Rectal smooth muscle tissue (tissue), 1 donor: ENCODE data around the gene GBF1.
"Not testable (repeated sequence)": the region's sequence is repeated elsewhere in the genome, so short reads cannot be mapped to it uniquely, and the experiment has no call there.

Experiments used
- H3K27ac ChIP-seq: one replicate; pipeline ENCODE4 v1.7.0; 2013; ENCODE audit warnings: low read depth, low read length, inconsistent platforms
- H3K27me3 ChIP-seq: one replicate; pipeline ENCODE4 v1.7.0; 2013; ENCODE audit warnings: low read length; ENCODE audit not compliant: control insufficient read depth, insufficient read depth
- H3K36me3 ChIP-seq: one replicate; pipeline ENCODE4 v1.7.0; 2013; ENCODE audit warnings: low read length; ENCODE audit not compliant: control insufficient read depth, insufficient read depth
- H3K4me1 ChIP-seq: one replicate; pipeline ENCODE4 v1.7.0; 2013; ENCODE audit warnings: low read length; ENCODE audit not compliant: control insufficient read depth, insufficient read depth
- H3K4me3 ChIP-seq: one replicate; pipeline ENCODE4 v1.7.0; 2013; ENCODE audit warnings: low read length
- H3K9ac ChIP-seq: one replicate; pipeline ENCODE4 v1.7.0; 2013; ENCODE audit warnings: low read length

The GBF1 gene

GRCh38 chr10:102236006-102236405 lies 9.3 kb upstream of the GBF1 start:
- no peaks in the 10 kb centered on the region for H3K36me3 ChIP-seq
- peaks cover 27% of the 10 kb centered on the region for H3K27me3 ChIP-seq
- no peak overlapping the region for H3K9ac ChIP-seq
- no peak overlapping the region for H3K27ac ChIP-seq
- no peak overlapping the region for H3K4me3 ChIP-seq
- H3K4me1 ChIP-seq, result no peaks in the 10 kb centered on the region

GRCh38 chr10:102237711-102238252 lies 7.5 kb upstream of the GBF1 start:
- peaks cover 17% of the 10 kb centered on the region for H3K27me3 ChIP-seq
- no peak overlapping the region for H3K4me3 ChIP-seq
- no peak overlapping the region for H3K27ac ChIP-seq
- H3K4me1 ChIP-seq, result peaks cover 7% of the 10 kb centered on the region
- no peak overlapping the region for H3K9ac ChIP-seq
- no peaks in the 10 kb centered on the region for H3K36me3 ChIP-seq

GRCh38 chr10:102240467-102241031 lies 4.8 kb upstream of the GBF1 start:
- Histone ChIP-seq H3K4me3 (peak overlapping the region; percentile 78), H3K9ac (no peak overlapping the region), H3K36me3 (no peaks in the 10 kb centered on the region), H3K27me3 (peaks cover 5% of the 10 kb centered on the region), H3K4me1 (peaks cover 10% of the 10 kb centered on the region), H3K27ac (no peak overlapping the region)

- Histone ChIP-seq H3K9ac (no peak overlapping the region), H3K4me3 (peak overlapping the region; percentile 78), H3K4me1 (peaks cover 11% of the 10 kb centered on the region), H3K36me3 (no peaks in the 10 kb centered on the region), H3K27me3 (peaks cover 2% of the 10 kb centered on the region), H3K27ac (no peak overlapping the region)
Measured at GRCh38 chr10:102241032-102241443, 4.3 kb upstream of the GBF1 start.

GRCh38 chr10:102241444-102242117 lies 3.8 kb upstream of the GBF1 start, which contains the start of gene PITX3:
TSS of gene PITX3 (minus strand) at chr10:102241512. CDS start at chr10:102232080, 9,432 bp downstream.
- Histone ChIP-seq H3K4me3 (peak within 1 kb of the TSS; percentile 78), H3K27me3 (peaks cover 2% of the 10 kb centered on the region), H3K9ac (no peak within 1 kb of the TSS), H3K27ac (no peak within 1 kb of the TSS), H3K4me1 (peaks cover 17% of the 10 kb centered on the region), H3K36me3 (no peaks in the 10 kb centered on the region)

GRCh38 chr10:102242118-102242485 lies 3.2 kb upstream of the GBF1 start:
- no peak overlapping the region for H3K9ac ChIP-seq
- peak overlapping the region; percentile 78 for H3K4me3 ChIP-seq
- peaks cover 2% of the 10 kb centered on the region for H3K27me3 ChIP-seq
- peaks cover 22% of the 10 kb centered on the region for H3K4me1 ChIP-seq
- no peak overlapping the region for H3K27ac ChIP-seq
- H3K36me3 ChIP-seq, result no peaks in the 10 kb centered on the region

- H3K27me3 ChIP-seq, result peaks cover 2% of the 10 kb centered on the region
- H3K4me1 ChIP-seq, result peaks cover 31% of the 10 kb centered on the region
- H3K9ac ChIP-seq, result no peak overlapping the region
- no peak overlapping the region for H3K4me3 ChIP-seq
- H3K36me3 ChIP-seq, result no peaks in the 10 kb centered on the region
- no peak overlapping the region for H3K27ac ChIP-seq
Measured at GRCh38 chr10:102243309-102243708, 2.0 kb upstream of the GBF1 start.

GRCh38 chr10:102245932-102246251 lies 560 bp downstream of the GBF1 start:
- Histone ChIP-seq H3K9ac (peak overlapping the region; percentile 74), H3K27ac (peak overlapping the region; percentile 84), H3K4me3 (peak overlapping the region; percentile 97), H3K36me3 (no peaks in the 10 kb centered on the region), H3K4me1 (peaks cover 31% of the 10 kb centered on the region), H3K27me3 (no peaks in the 10 kb centered on the region)

GRCh38 chr10:102246261-102246660 lies 929 bp downstream of the GBF1 start:
- Histone ChIP-seq H3K36me3 (no peaks in the 10 kb centered on the region), H3K9ac (no peak overlapping the region), H3K27me3 (no peaks in the 10 kb centered on the region), H3K4me3 (peak overlapping the region; percentile 97), H3K4me1 (peaks cover 31% of the 10 kb centered on the region), H3K27ac (peak overlapping the region; percentile 84)

GRCh38 chr10:102247734-102248133 lies 2.4 kb downstream of the GBF1 start:
- Histone ChIP-seq H3K36me3 (no peaks in the 10 kb centered on the region), H3K4me1 (peaks cover 24% of the 10 kb centered on the region), H3K27me3 (no peaks in the 10 kb centered on the region), H3K4me3 (no peak overlapping the region), H3K27ac (no peak overlapping the region), H3K9ac (no peak overlapping the region)

GRCh38 chr10:102252508-102252907 lies 7.2 kb downstream of the GBF1 start:
- H3K36me3 ChIP-seq, H3K4me3 ChIP-seq, H3K27me3 ChIP-seq, H3K27ac ChIP-seq, H3K4me1 ChIP-seq, H3K9ac ChIP-seq: not testable (repeated sequence)

GRCh38 chr10:102254426-102254825 lies 9.1 kb downstream of the GBF1 start:
- Histone ChIP-seq H3K4me3 (no peak overlapping the region), H3K27me3 (no peaks in the 10 kb centered on the region), H3K9ac (no peak overlapping the region), H3K4me1 (no peaks in the 10 kb centered on the region), H3K36me3 (no peaks in the 10 kb centered on the region), H3K27ac (no peak overlapping the region)

GRCh38 chr10:102255404-102255803 lies 10.1 kb downstream of the GBF1 start:
- no peaks in the 10 kb centered on the region for H3K4me1 ChIP-seq

More at GRCh38 chr10:102255404-102255803, 10.1 kb downstream of the GBF1 start:
- Histone ChIP-seq H3K27me3 (no peaks in the 10 kb centered on the region), H3K36me3 (no peaks in the 10 kb centered on the region), H3K27ac (no peak overlapping the region), H3K9ac (no peak overlapping the region), H3K4me3 (no peak overlapping the region)
